Uterus (tissue), 2 donors: ENCODE data around the gene UROS.

ENCODE experiments used
- CTCF ChIP-seq, 4 experiments: fragments of 200-600 bp in 2 of 4; fragments of 450-650 bp in 2 of 4; sonication (generic) in 2 of 4; IDR thresholded peaks; one replicate each; pipeline ENCODE4 v1.5.1; 2016 to 2019; ENCODE audit warnings: antibody characterized with exemption in 4 of 4, mild to moderate bottlenecking in 2 of 4, moderate library complexity in 1 of 4
- POLR2A ChIP-seq, 2 donors: fragments of 450-650 bp; IDR thresholded peaks; one replicate each; pipeline ENCODE4 v1.6.1; 2016; ENCODE audit warnings: antibody characterized with exemption in 2 of 2, mild to moderate bottlenecking in 1 of 2, moderate library complexity in 1 of 2

GRCh38 chr10:125797994-125798662 is 24.9 kb downstream of the UROS start:
- TF ChIP-seq CTCF (IDR thresholded peaks at IDR 0.05) (no peak), POLR2A (IDR thresholded peaks at IDR 0.05) (no peak)
